Activated CD8-positive, alpha-beta memory T cell treated with anti-CD3 and anti-CD28 coated beads, Interleukin-2, amount 50 U/mL, for 4 hours (primary cell): ENCODE results near the gene SHOC1.
"Not testable (repeated sequence)": the region's sequence is repeated elsewhere in the genome, so short reads cannot be mapped to it uniquely, and the experiment has no call there.

ENCODE experiments used
- DNase-seq: peaks from one replicate; pipeline ENCODE4 v3.0.0-alpha.2; 2020

SHOC1 gene

GRCh38 chr9:111794835-111795556 is at the start of gene SHOC1:
Gene SHOC1 (minus strand): TSS chr9:111794937. CDS start chr9:111791418, 3,519 bp downstream.
- DNase-seq: no peak

DNA sequence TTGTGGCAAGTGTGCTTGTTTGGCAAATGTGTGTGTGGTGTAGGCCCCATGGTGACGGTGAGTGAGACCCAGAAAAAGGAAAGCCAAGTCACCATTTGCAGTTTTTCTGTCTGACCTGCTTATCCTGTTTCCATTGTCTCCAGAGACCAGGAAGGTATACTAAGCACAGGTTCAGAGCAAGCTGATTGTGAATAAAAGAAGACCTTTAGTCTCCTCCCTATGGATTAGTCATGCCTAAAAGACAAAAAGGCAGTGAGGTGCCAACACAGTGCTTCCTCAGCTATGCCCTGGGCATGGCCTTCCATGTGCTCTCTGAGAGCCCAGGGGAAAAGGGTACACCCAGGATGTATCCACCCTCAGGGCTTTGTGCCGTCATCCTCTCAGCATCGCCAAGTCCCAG is 49.2 kb upstream of the SHOC1 start:
- DNase-seq: no peak

- DNase-seq: no peak
These were observed 47.6 kb upstream of the SHOC1 start for GRCh38 chr9:111842313-111842712.

DNA sequence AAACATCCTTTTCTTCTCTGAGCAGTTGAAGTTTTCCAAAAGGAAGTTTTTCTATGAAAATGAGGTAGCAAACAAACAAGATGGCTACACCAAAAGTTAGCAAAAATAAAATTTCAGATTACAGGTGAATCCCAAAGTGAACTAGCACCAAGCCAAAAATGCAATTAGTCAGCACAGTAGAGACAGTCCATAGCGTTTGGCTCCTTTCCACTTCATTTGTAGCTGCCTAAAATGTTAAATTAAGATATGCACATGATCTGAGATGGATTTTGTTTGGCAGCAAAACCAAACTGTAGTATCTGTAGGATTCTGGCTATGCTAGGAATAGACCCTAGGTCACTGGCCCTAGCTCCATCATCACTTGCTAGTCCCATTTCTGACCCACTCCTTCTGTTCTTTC is 45.7 kb upstream of the SHOC1 start:
- DNase-seq: no peak

GRCh38 chr9:111839987-111840386 is 45.2 kb upstream of the SHOC1 start:
- DNase-seq: no peak

DNA sequence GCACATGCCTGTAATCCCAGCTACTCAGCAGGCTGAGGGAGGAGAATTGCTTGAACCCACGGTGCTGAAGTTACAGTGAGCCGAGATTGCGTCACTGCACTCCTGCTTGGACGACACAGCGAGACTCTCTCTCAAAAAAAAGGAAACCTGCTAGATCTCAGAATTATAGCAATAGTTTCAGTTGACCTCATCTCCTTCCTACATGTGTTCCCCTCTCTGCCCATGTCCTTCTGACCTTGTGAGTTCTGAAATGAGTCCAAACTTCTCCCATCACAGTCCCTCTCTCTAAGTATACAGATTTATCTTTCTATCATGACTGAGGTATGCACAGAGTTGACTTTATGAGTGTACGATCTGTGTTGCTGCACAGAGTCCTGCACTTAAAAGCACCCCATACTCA is 44.6 kb upstream of the SHOC1 start:
- no peak for DNase-seq

DNA sequence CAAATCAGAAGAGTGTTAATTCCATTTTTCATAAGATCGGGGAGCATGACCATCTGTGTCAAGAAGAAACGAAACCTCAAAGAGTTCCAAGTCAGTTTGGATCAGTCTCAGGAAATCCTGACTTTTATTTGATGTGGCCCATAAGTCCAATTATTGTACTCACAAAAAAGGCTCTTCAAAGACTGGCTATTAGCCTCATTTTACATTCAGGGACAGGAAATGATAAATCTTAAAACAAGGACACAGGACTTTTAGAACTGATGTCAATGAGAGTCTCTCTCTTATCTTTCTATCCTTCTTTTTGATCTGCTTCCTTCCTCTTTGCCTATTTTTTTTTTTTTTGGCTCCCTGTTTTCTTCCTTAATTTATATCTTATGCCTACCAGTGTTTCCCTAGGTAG is 43.7 kb upstream of the SHOC1 start:
- no peak for DNase-seq

- no peak for DNase-seq
These were observed 41.6 kb upstream of the SHOC1 start for GRCh38 chr9:111836311-111836710.

DNA sequence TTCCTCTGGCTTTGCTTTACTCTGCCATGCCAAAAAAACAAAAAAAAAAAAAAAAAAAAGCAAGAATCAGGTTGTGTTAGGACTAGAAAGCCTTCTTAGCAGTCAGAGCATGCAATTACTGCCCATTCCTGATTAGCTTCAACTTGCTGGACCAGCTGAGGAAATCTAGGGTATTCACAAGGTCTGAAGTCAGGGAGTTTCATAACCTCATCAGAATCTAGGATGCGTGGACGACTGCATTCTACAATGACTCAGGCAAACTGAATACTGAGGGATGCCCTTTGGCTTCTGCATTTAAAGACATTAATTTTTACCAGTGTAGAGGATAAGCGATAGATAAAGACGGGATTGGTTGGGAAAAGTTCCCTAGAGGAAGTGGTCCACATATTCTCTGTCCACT is 39.2 kb upstream of the SHOC1 start:
- no peak for DNase-seq

DNA sequence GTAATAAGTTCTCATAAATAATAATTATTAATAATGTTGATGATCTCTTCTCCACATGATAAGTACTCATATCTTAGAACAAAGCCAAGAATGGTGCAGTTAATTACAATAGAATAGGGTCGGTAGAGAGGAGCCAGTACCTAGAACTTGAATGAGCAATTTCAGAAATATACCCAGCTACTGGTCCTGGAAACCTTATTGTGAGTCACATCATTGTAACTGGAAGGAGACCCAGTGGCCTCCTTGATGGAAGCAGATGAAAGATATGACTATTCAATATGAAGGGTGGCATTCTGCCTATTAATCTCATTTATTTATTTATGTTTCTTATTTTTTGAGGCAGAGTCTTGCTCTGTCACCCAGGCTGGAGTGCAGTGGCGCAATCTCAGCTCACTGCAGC is 37.7 kb upstream of the SHOC1 start:
- no peak for DNase-seq

- DNase-seq: no peak
These were observed 36.8 kb upstream of the SHOC1 start for GRCh38 chr9:111831371-111832108.

DNA sequence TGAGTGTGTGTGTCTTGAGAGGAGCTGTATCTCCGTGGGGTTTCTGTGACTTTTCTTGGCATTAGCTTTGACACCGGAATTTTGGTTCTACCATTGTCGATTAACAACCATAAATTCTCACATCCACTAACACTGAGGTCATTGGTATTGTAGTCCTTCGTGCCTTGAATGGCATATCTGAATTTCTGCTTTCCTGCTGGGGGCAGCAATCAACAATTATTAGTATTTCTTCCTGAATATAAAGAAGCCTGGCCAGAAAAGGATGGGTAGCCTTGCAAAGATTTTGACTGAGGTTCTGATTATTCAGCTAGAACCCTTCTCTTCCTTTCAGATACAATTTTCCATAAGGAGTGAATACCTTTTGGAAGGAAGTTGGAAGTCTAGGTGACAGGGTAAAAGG is 33.5 kb upstream of the SHOC1 start:
- DNase-seq: no peak

GRCh38 chr9:111825468-111826145 is 30.9 kb upstream of the SHOC1 start:
- no peak for DNase-seq

DNA sequence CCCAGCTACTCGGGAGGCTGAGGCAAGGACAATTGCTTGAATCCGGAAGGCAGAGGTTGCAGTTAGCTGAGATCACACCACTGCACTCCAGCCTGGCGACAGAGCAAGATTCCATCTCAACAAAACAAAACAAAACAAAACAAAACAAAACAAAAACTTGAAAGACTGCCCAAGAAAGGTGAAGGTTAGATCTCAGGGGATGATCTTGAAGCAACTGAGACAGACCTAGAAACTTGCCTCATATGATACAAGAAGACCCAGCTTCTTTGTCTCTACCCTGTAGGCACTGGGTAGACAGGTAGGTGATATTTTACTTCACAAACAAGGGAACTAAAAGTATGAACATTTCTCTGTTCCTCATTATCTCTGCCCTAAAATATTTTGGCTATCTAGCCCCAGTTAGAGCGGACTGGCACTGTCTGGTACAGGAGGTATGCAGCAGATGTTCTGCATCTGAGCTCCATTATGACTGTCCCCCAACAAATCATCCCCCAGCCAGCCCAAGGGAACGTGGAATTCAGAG is 26.3 kb upstream of the SHOC1 start:
- no peak for DNase-seq

DNA sequence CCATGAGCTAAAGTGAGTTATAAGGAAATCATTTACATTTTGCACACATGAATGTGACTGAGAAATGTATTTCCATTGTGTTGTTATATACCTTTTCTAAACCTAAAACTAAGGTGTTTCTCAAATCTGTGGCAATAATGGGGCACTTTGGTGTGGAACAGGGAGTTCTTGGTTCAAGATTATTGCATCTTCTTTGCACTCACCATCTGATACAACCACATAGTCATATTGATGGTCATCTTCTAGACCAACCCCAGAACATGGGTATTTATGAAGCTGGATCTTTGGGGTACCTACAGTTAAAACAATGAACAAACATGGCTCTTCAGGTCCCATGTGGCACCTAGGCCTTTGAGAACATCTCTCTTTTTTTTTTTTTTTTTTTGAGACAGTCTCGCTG is 24.6 kb upstream of the SHOC1 start:
- no peak for DNase-seq

DNA sequence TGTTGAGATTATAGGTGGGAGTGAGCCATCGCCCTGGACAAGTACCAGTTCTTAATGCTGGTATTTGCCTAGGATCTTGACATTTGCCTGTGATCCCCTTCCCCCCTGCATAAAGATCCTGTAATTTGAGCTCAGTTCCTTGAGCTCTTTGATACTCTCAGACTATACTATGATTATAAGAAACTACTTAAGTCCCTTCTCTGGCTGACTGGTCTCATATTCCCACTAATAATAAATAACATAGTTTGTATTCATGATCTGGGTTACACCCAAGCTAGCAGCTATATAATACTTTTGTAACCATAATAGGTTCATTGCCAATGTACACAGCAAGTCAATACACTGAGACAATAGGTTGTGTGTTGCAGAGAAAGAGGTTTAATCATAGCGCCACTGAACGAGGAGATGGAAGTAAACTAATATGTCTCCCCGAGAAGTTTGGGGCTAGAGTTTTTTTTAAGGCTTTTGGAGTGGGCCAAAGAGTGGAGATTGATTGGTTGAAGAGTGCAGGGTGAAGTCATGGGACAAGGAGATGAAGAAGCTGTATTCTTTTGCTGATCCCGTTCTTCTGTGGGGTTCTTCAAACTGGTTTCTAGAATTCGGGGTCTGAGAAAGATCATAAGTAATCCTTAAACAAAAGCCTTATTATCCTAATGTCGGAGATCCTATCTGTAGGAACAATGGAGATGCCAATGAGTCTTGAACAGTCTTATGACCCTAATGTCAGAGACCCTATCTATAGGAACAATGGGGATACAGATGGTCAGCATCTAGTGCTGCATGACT is 20.7 kb upstream of the SHOC1 start:
- no peak for DNase-seq

DNA sequence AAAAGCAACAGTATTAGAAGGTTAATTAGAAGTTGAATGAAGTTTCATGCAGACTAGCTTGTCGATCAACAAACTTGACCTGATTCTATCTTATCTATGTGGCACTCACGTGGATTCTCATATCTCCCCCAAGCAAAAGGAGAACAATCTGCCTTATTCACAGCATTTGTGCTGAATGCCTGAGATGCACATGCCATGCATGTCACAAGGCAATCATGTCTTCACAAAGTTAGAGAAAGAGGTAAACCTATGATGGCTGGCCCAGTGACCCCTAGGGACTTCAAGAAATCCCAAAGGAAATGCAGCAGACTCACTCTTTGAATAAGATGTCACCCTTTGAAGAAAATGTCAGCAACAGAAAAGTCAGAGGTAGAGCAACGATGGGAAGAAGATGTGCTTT is 17.6 kb upstream of the SHOC1 start:
- DNase-seq: no peak

DNA sequence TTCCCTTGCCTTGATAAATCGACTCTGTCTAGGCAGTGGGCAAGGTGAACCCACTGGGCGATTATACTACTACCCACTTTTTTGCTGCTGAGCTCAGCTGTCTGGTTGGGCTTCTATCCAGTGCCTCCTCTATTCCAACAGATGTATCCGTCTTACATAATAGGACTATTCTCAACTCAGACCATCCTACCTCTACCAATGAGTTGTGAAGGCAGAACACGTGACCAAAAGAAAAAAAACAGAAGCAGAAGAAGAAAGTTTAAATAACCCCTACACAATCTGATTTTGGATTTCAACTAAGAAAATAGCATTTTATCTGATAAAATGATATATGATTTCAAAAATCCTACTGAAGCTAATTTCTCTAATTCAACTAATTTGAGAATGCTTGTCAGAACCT is 16.2 kb upstream of the SHOC1 start:
- DNase-seq: no peak

DNA sequence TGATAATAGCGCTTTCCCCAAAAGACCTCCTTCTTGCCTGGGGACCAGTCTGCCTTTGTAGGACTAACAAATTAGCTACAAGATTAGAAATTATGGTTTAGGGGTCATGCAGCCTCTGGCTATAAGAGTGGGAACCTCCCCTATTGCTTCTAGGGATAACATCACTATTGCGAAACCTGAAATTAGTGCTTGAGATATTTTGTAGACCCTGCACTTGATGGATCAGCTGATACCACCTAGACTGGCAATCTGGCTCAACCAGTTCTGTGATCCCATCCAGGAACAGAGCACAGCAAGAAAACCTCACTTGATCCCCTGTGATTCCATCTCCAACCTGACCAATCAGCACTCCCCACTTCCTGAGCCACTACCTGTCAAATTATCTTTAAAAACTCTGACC is 15.7 kb upstream of the SHOC1 start:
- DNase-seq: not testable (repeated sequence)

- DNase-seq: no peak
These were observed 12.5 kb upstream of the SHOC1 start for GRCh38 chr9:111807197-111807596.

DNA sequence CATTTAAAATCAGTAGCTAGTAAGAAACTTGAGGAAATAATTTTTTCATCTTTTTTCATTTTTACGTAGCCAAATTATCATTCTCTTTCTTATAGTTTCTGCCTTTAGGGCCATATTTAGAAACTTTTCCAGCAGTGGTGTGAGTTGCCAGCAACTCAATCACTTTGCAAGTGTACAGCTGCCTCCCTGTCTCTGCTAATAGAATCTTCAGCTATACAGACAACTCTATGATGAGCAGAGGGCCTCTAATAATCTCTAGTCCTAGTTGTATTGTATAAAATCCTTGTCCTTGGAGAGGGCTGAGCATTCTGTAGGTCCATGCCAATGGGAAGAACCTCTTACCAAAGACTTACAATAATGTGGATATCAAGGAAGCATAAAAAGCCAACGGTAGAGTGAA is 11.5 kb upstream of the SHOC1 start:
- DNase-seq: no peak

GRCh38 chr9:111805830-111806241 is 11.1 kb upstream of the SHOC1 start:
- no peak for DNase-seq

- DNase-seq: no peak
These were observed 10.5 kb upstream of the SHOC1 start for GRCh38 chr9:111805262-111805661.
